HG03025 (cell line): ENCODE results near the gene IGSF11.
A peak's percentile ranks its signal among the peaks of the same experiment; 100 is the strongest.
"Not testable (repeated sequence)": the region's sequence is repeated elsewhere in the genome, so short reads cannot be mapped to it uniquely, and the experiment has no call there.

ENCODE experiments used
- ATAC-seq: cut with Tn5 transposase; IDR thresholded peaks from one replicate; pipeline ENCODE4 v1.9.1; 2021; ENCODE audit warnings: mild to moderate bottlenecking, moderate library complexity; ENCODE audit not compliant: unreplicated experiment, low FRiP score

IGSF11 gene

GRCh38 chr3:119034256-119035013 lies at the start of gene IGSF11:
TSS of gene IGSF11 (minus strand) at chr3:119034846. CDS start at chr3:119034582, 264 bp downstream.
- ATAC-seq, result peak; percentile 97

DNA sequence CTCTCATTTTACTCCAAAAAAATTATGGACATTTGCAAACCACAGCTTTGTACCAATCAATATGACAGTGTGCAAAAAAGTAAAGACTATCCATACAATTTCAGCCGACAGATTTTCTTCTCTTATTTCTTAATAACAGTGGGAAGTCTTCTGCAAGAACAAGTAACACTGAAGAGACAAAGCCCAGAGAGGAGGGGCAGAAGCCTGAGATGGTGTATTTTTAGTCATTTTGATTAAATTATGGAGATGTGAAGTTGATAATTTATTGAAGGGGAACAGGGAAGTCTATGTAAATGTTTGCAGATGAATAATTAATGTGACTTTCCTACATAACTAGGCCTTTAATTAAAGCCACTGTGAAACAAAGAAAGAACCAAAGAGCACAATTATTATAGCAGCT lies 45.7 kb upstream of the IGSF11 start:
- no peak for ATAC-seq

DNA sequence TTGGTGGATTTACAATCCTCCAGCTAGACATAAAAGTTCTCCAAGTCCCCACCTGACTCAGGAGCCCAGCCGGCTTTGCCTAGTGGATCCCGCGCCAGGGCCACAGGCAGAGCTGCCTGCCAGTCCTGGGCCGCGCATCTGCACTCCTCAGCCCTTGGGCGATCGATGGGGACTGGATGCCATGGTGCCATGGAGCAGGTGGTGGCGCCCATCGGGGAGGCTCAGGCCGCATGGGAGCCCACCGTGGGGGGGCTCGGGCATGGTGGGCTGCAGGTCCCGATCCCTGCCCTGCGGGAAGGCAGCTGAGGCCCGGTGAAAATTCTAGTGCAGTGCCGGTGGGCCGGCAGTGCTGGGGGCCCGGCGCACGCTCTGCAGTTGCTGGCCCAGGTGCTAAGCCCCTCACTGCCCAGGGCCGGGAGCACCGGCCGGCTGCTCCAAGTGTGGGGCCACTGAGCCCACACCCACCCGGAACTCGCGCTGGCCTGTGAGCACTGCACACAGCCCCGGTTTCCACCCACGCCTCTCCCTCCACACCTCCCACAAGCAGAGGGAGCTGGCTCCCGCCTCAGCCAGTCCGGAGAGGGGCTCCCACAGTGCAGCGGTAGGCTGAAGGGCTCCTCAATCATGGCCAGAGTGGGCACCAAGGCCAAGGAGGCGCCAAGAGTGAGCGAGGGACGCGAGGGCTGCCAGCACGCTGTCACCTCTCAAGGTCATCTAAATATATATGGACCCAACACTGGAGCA lies 38.8 kb upstream of the IGSF11 start:
- ATAC-seq, result no peak

- not testable (repeated sequence) for ATAC-seq
Observed at GRCh38 chr3:119072451-119072850, 37.8 kb upstream of the IGSF11 start.

- ATAC-seq, result no peak
Observed at GRCh38 chr3:119069725-119070124, 35.1 kb upstream of the IGSF11 start.

GRCh38 chr3:119063471-119063870 lies 28.8 kb upstream of the IGSF11 start:
- ATAC-seq, result no peak

DNA sequence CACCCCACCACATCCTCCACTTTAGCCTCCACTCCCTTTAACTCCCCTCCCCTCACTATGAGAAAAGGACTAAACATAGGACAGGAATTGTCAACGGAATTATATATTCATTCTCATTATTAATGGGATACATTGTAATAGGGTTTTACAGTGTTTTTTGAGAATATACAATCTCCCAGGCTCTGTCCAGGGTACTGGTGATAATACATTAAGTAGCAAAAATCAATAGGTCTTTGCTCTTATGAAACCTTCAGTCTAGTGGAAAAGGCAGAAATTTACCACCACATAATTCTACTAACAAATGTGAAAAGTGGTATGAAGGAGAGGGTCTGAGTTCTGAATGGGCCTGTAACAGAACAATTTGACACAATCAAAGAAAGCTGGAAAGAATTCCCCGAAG lies 28.2 kb upstream of the IGSF11 start:
- ATAC-seq, result no peak

DNA sequence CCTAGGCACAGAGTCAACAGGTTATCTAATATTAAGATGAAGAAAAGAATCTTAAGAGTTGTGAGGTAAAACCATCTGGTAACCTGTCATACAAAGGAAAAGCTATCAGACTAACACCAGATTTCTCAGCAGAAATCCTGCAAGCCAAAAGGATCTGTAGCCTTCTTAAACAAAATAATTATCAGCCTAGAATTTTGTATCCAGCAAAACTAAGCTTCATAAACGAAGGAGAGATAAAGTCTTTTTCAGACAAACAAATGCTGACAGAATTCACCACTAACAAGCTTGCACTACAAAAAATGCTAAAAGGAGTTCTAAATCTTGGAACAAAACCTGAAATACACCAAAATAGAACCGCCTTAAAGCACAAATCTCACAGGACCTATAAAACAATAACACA lies 9.9 kb upstream of the IGSF11 start:
- ATAC-seq, result no peak

DNA sequence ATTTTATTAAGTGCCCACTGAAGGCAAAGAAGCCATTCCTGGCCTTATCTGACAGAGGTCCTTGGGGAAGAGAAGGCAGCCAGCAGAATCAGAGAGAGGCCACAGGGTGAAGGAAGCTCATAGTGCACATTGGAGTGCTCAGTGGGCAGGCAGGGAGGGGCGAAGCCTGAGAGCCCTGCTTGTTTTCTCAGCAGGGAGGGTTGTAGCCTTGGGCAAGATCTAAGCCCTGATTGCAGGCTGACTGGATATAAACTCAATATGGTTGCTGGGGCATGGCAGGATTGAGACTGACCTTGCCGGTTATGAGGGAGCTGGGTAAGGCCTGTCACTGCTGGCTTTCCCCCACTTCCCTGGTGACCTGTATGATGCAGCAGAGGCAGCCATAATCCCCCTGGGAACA lies 7.5 kb upstream of the IGSF11 start:
- ATAC-seq, result no peak

DNA sequence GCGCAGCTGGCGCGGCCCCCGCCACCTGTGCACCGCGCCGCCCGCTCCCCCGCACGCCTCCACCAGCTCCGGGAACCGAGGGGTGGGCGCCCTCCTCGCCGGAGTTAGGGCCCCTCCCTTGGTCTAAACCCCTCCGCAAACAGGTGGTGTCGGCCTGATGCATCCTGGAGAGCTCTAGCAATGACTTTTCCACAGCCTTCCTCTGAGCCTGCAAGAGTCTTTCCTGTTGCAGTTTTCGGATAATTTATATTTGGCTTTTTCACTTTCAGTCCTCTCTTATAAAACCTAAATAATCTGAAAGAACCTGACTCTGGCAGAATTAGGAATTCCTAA lies 334 bp upstream of the IGSF11 start:
- ATAC-seq, result no peak

GRCh38 chr3:119033393-119034255 lies 1.0 kb downstream of the IGSF11 start:
- ATAC-seq, result no peak

GRCh38 chr3:119025171-119025795 lies 9.4 kb downstream of the IGSF11 start:
- no peak for ATAC-seq

GRCh38 chr3:119019767-119020518 lies 14.7 kb downstream of the IGSF11 start:
- ATAC-seq, result no peak

DNA sequence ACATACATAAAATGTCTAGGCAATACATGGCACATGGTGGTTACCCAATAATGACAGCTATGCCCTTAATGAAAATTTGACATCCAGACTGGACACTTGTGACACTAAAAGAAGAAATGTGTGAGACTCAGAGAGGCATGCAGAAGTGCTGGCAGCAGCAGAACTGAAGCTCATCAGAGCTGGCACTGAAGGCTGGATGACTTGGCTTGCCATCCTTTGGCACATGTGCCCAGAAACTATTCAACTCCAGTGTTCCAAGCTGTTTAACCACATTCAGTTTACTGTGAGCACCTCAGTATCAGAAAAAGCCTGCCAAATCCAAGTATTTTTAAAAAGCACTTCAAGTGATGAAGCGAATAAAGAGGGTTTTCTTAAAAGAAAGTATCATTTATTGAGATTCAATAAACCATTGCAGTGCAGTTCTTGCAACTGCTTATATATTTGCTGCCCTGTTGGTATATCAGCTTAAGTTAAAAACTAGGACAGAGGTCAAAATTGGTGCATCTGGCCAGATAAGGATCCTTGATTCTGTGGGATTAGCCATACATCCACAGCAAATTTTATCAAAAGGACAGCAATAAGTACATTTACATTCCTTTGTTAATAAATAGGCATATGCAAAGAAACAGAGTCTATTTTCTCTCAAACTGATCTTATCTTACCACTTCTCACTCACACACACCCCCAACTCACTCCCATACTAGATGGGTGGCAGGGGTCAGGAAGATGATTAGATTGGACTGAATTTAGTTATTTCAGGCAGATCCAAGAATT lies 15.8 kb downstream of the IGSF11 start:
- no peak for ATAC-seq

- no peak for ATAC-seq
Observed at GRCh38 chr3:119015942-119016341, 18.7 kb downstream of the IGSF11 start.

DNA sequence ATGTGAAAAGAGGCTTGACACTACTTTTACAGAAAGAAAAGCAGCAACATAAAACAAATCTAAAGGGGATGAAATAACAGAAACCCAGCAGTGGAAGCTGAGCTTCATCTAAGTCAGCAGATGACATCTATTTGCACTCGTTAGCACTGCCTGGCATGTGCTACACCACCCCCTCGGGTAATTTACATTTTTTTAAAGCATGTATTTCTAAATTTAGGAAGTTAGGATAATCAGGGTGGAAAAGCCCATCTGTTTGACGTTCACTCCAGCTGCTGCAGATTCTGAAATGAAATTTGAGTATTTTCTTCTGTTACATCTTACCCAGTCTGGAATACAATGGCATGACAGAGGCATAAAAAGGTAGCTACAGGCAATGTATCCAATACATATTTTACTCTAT lies 20.7 kb downstream of the IGSF11 start:
- ATAC-seq, result no peak

- ATAC-seq, result no peak
Observed at GRCh38 chr3:119011528-119011927, 23.1 kb downstream of the IGSF11 start.

DNA sequence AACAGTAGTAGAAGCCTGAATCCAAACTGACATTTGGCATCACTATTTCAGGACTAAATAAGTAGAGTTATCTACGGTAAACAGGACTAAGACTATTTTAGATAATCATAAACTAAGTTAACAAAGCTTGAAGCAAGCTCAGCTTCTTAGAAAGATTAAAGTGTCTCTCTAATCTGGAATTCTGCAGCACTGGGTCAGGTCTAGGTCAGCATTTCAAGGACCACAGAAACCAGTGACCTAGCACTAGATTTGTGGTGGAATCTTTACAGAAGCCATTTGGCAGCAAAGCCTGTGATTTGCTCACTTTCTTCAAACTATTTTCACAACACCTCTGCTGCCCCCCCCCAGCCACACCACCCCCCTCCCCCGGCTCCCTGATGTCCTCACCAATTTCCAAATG lies 37.5 kb downstream of the IGSF11 start:
- ATAC-seq, result no peak

- ATAC-seq, result no peak
Observed at GRCh38 chr3:118991775-118992174, 42.9 kb downstream of the IGSF11 start.
